Measurements from ENCODE around the gene XXYLT1.

GRCh38 chr3:195038161-195038560, 232.8 kb downstream of the XXYLT1 start:
- no peak for TF ChIP-seq POLR2A (IDR thresholded peaks at IDR 0.05; ENCODE audit: borderline replicate concordance, extremely low read depth, insufficient read depth, insufficient read length)
- no peak for TF ChIP-seq REST (IDR thresholded peaks at IDR 0.05; ENCODE audit: low read depth)
- no peak for TF ChIP-seq CTCF (IDR thresholded peaks at IDR 0.05 in 2 of 3, conservative IDR thresholded peaks at IDR 0.05 in 1 of 3; ENCODE audit: borderline replicate concordance in 1 of 3, insufficient read depth in 1 of 3, low read depth in 2 of 3, low read length in 2 of 3)
- no peak for TF ChIP-seq EZH2 (IDR thresholded peaks at IDR 0.05)
- no peak for TF ChIP-seq YY1 (IDR thresholded peaks at IDR 0.05; ENCODE audit: extremely low read depth, insufficient replicate concordance, low read depth, low read length)
- TF ChIP-seq ZBTB33 (IDR thresholded peaks at IDR 0.05; ENCODE audit: extremely low read depth, insufficient replicate concordance, low read length) = no peak
- TF ChIP-seq POLR2AphosphoS5 (IDR thresholded peaks at IDR 0.05; ENCODE audit: low read depth, low read length) = no peak
- no peak for TF ChIP-seq SIN3A (IDR thresholded peaks at IDR 0.05; ENCODE audit: low read depth)
- no peak for TF ChIP-seq TCF7L2 (IDR thresholded peaks at IDR 0.05; ENCODE audit: borderline replicate concordance, extremely low read depth, insufficient read depth, insufficient read length)
- TF ChIP-seq JUND (IDR thresholded peaks at IDR 0.05) = no peak
- no peak for TF ChIP-seq MAX (IDR thresholded peaks at IDR 0.05)
- no peak for TF ChIP-seq FOSL1 (IDR thresholded peaks at IDR 0.05; ENCODE audit: low read depth)
- no peak for TF ChIP-seq ELF1 (IDR thresholded peaks at IDR 0.05; ENCODE audit: borderline replicate concordance, low read depth)

Data from HCT116 (cell line).